VCaP (cell line): ENCODE results near the gene AP3M1.

Experiments used
- H3K27ac ChIP-seq: fragments of 450-650 bp; 2 replicates; pipeline ENCODE4 v1.5.1; 2017
- CTCF ChIP-seq: fragments of 450-650 bp; conservative IDR thresholded peaks from 2 replicates; pipeline ENCODE4 v1.5.1; 2017; ENCODE audit warnings: mild to moderate bottlenecking, moderate library complexity

The AP3M1 gene

GRCh38 chr10:74099836-74100235 lies 50.8 kb downstream of the AP3M1 start:
- TF ChIP-seq CTCF, result no peak
- no peak overlapping the region for H3K27ac ChIP-seq

GRCh38 chr10:74099420-74099819 lies 51.2 kb downstream of the AP3M1 start:
- TF ChIP-seq CTCF, result no peak
- no peak overlapping the region for H3K27ac ChIP-seq

- H3K27ac ChIP-seq, result no peak overlapping the region
- TF ChIP-seq CTCF, result no peak
Measured at GRCh38 chr10:74097776-74098175, 52.9 kb downstream of the AP3M1 start.

GRCh38 chr10:74096777-74097176 lies 53.9 kb downstream of the AP3M1 start:
- H3K27ac ChIP-seq, result no peak overlapping the region
- TF ChIP-seq CTCF, result no peak

- TF ChIP-seq CTCF, result no peak
- H3K27ac ChIP-seq, result no peak overlapping the region
Measured at GRCh38 chr10:74094231-74094630, 56.4 kb downstream of the AP3M1 start.

GRCh38 chr10:74093530-74094164 lies 57.0 kb downstream of the AP3M1 start:
- TF ChIP-seq CTCF, result no peak
- no peak overlapping the region for H3K27ac ChIP-seq

- no peak for TF ChIP-seq CTCF
- no peak overlapping the region for H3K27ac ChIP-seq
Measured at GRCh38 chr10:74092372-74092771, 58.3 kb downstream of the AP3M1 start.
